ENCODE measurements around the gene GPR31.

DNA sequence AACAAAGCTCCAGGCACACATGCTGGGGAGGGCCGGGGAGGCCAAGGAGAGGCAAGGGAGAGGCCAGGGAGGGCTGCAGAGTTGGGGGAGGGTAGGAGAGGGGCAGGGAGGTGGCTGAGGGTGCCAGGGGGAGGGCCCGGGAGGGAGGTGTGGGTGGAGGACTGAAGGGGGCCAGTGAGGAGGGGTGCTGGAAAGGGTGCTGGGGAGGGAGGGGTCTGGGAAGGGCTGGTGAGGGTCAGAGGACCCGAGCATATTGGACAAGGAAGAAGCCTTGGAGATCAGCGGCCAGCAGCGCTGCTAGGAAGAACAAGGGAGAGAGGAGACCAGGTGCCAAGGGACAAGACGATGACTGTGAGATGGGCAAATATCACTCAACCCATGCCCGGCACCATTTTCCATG is 49.7 kb upstream of the GPR31 start:
- TF ChIP-seq, protein P1, sequence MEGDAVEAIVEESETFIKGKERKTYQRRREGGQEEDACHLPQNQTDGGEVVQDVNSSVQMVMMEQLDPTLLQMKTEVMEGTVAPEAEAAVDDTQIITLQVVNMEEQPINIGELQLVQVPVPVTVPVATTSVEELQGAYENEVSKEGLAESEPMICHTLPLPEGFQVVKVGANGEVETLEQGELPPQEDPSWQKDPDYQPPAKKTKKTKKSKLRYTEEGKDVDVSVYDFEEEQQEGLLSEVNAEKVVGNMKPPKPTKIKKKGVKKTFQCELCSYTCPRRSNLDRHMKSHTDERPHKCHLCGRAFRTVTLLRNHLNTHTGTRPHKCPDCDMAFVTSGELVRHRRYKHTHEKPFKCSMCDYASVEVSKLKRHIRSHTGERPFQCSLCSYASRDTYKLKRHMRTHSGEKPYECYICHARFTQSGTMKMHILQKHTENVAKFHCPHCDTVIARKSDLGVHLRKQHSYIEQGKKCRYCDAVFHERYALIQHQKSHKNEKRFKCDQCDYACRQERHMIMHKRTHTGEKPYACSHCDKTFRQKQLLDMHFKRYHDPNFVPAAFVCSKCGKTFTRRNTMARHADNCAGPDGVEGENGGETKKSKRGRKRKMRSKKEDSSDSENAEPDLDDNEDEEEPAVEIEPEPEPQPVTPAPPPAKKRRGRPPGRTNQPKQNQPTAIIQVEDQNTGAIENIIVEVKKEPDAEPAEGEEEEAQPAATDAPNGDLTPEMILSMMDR (conservative IDR thresholded peaks at IDR 0.05) = no peak
- TF ChIP-seq EZH2 (IDR thresholded peaks at IDR 0.05; ENCODE audit: low read depth) = no peak
